Activated naive CD8-positive, alpha-beta T cell treated with anti-CD3 and anti-CD28 coated beads, Interleukin-2, amount 50 U/mL, for 24 hours (primary cell): ENCODE results near the gene LYPD3.

ENCODE experiments used
- ATAC-seq: fragments of 150-1000 bp; cut with Tn5 transposase; one replicate; pipeline ENCODE4 v1.10.0; 2021
- DNase-seq: peaks from one replicate; pipeline ENCODE4 v3.0.0; 2021
- H3K27ac Mint-ChIP-seq: one replicate; pipeline ENCODE4 v1.8.0; 2021; ENCODE audit warnings: mild to moderate bottlenecking, mixed read lengths
- H3K27me3 Mint-ChIP-seq: one replicate; pipeline ENCODE4 v1.8.0; 2021; ENCODE audit warnings: mixed read lengths
- H3K36me3 Mint-ChIP-seq: one replicate; pipeline ENCODE4 v1.8.0; 2021; ENCODE audit warnings: low read depth, mixed read lengths
- H3K4me1 Mint-ChIP-seq: one replicate; pipeline ENCODE4 v1.8.0; 2021; ENCODE audit warnings: mixed read lengths
- H3K4me3 Mint-ChIP-seq: one replicate; pipeline ENCODE4 v1.8.0; 2021; ENCODE audit warnings: mild to moderate bottlenecking, moderate library complexity, mixed read lengths
- H3K9me3 Mint-ChIP-seq: one replicate; pipeline ENCODE4 v1.8.0; 2021; ENCODE audit warnings: mixed read lengths

Gene LYPD3

DNA sequence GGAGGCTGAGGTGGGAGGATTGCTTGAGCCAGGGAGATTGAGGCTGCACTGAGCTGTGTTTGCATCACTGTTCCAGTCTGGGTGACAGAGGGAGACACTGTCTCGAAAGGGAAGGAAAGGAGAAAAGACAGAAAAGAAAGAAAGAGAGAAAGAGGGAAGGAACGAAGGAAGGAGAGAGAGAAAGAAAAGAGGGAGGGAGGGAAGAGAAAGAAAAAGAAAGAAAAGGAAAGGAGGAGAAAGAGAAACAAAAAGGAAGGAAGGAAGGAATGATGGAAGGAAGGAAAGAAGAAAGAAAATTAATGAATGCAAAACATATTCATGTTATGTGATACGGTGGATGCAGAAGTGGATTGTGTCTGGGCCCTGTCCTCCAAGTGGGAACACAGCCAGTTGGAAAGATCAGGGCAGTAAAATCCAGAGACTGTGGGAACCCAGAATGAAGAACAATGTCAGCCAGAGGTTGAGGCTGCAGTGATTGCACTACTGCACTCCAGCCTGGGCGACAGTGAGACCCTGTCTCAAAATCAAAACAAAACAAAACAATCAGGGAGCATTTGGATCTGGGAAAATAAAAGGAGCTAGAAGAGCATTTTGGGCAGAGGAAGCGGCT lies 32.9 kb upstream of the LYPD3 start:
- peaks cover 6% of the 10 kb centered on the region for H3K36me3 Mint-ChIP-seq
- ATAC-seq (no peak), DNase-seq (no peak)
- H3K4me1 Mint-ChIP-seq, result peaks cover 12% of the 10 kb centered on the region
- no peaks in the 10 kb centered on the region for H3K9me3 Mint-ChIP-seq
- H3K4me3 Mint-ChIP-seq, result no peak overlapping the region
- H3K27ac Mint-ChIP-seq, result peak overlapping the region; percentile 12
- no peaks in the 10 kb centered on the region for H3K27me3 Mint-ChIP-seq

DNA sequence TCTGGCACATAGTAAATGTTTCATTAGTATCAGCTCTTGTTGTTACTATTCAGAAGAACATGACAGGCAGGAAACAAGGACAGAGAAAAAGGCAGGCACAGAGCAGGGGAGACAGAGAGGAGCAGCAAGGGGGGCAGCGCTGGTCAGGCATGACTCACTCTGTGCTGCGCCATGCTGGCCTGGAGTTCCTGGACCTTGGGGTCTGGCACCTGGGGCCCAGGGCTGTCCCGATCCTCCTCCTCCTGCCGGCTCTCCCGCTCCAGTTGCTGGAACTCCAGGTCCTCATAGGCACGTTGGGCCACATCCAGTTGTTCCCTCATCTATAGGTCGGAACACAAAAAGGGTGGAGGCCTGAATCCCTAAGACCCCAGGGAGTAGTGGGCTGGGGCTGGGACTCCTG lies 31.6 kb upstream of the LYPD3 start:
- Mint-ChIP-seq H3K4me1 (peaks cover 2% of the 10 kb centered on the region), H3K9me3 (no peaks in the 10 kb centered on the region), H3K36me3 (peaks cover 3% of the 10 kb centered on the region), H3K27ac (no peak overlapping the region), H3K4me3 (no peak overlapping the region), H3K27me3 (no peaks in the 10 kb centered on the region)
- DNase-seq (no peak), ATAC-seq (no peak)

DNA sequence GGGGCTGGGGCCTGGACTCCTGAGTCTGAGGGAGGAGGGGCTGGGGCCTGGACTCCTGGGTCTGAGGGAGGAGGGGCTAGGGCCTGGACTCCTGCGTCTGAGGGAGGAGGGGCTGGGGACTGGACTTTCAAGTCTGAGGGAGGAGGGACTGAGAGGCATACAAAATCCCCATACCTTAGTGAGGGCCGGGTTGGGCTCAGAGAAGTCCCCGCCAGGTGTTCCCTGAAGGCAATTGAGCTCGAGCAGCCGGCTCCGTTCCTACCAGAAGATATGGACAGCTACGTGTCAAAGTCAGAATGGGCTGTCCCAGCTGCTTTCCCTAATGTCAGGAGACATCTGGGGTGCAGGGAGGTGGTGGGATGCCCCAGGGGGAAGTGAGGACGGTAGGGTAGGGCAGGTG lies 29.7 kb upstream of the LYPD3 start:
- no peak for ATAC-seq
- no peak overlapping the region for H3K27ac Mint-ChIP-seq
- no peak overlapping the region for H3K4me3 Mint-ChIP-seq
- H3K36me3 Mint-ChIP-seq, result peaks cover 3% of the 10 kb centered on the region
- no peaks in the 10 kb centered on the region for H3K27me3 Mint-ChIP-seq
- no peak for DNase-seq
- H3K9me3 Mint-ChIP-seq, result no peaks in the 10 kb centered on the region
- peaks cover under 1% of the 10 kb centered on the region for H3K4me1 Mint-ChIP-seq

DNA sequence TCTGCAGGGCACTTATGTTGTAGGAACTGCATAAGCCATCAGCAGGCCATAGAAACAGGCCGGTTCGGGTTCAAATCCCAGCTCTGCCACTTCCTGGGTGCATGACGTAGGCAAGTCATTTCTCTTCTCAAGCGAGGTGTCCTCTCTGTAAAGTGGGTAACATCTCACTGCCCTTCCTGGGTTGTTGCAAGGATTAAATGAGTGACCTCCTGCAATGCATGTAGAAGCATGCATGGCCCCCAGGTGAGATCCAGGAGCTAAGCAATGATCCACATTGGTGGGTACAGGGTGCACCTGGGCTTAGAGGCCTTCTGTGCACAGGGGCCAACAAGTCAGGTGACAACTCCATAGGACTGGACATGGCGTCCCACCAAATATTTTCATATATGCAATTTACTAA lies 25.4 kb upstream of the LYPD3 start:
- peaks cover 10% of the 10 kb centered on the region for H3K4me1 Mint-ChIP-seq
- ATAC-seq (no peak), DNase-seq (no peak)
- H3K9me3 Mint-ChIP-seq, result no peaks in the 10 kb centered on the region
- H3K36me3 Mint-ChIP-seq, result no peaks in the 10 kb centered on the region
- H3K27ac Mint-ChIP-seq, result no peak overlapping the region
- H3K27me3 Mint-ChIP-seq, result no peaks in the 10 kb centered on the region
- H3K4me3 Mint-ChIP-seq, result no peak overlapping the region

DNA sequence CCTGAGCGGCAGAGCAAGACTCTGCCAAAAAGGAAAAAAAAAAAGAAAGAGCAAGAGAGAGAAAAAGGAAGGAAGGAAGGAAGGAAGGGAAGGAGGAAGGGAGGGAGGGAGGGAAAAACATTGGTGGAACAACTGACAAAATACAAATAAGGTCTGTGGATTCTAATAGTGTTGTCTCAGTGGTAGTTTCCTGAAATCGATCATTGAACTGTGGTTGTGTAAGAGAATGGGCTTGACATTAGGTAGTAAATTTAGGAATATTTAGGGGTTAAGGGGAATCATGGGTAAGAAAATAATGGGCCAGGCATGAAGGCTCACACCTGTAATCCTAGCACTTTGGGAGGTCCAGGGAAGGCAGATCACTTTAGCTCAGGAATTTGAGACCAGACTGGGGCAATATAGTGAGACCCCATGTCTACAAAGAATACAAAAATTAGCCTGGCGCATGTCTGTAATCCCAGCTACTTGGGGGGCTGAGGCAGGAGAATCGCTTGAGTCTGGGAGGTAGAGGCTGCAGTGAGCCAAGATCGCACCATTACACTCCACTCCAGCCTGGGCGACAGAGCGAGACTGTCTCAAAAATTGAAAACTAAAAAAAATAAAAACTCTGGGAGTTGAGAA lies 24.7 kb upstream of the LYPD3 start:
- Mint-ChIP-seq H3K9me3 (no peaks in the 10 kb centered on the region), H3K4me3 (no peak overlapping the region), H3K4me1 (peaks cover 10% of the 10 kb centered on the region), H3K36me3 (no peaks in the 10 kb centered on the region), H3K27ac (no peak overlapping the region), H3K27me3 (no peaks in the 10 kb centered on the region)
- ATAC-seq (no peak), DNase-seq (no peak)

DNA sequence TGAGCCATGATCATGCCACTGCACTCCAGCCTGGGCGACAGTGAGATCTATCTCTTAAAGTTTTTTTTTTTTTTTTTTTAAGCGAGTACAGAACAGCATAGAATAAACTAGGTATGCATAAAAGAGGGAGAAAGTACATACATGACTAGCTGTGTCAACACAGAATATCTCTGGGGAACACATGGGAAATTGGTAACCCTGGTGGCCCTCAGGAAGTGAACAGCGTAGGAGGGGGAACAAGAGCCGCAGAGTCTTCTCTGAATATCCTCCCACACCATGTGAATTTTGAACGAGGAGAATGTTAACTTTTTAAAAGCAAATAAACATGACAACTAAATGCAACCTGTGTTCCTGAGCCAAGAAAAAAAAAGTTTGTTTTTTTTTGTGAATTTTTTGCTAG lies 23.9 kb upstream of the LYPD3 start:
- ATAC-seq (no peak), DNase-seq (no peak)
- H3K4me1 Mint-ChIP-seq, result peaks cover 10% of the 10 kb centered on the region
- H3K4me3 Mint-ChIP-seq, result no peak overlapping the region
- no peaks in the 10 kb centered on the region for H3K9me3 Mint-ChIP-seq
- no peaks in the 10 kb centered on the region for H3K36me3 Mint-ChIP-seq
- peak overlapping the region; percentile 55 for H3K27ac Mint-ChIP-seq
- H3K27me3 Mint-ChIP-seq, result no peaks in the 10 kb centered on the region

DNA sequence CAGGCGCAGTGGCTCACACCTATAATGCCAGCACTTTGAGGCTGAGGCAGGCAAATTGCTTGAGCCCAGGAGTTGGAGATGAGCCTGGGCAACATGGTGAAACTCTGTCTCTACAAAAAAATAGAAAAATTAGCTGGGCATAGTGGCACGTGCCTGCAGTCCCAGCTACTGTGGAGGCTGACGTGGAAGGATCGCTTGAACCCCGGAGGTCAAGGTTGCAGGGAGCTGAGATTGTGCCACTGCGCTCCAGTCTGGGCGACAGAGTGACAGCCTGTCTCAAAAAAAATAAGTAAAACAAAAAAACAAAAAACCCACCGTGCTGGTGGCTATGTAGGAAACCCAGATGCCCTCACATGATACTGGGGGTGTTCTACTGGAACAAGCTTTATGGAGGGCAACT lies 22.8 kb upstream of the LYPD3 start:
- Mint-ChIP-seq H3K9me3 (no peaks in the 10 kb centered on the region), H3K36me3 (no peaks in the 10 kb centered on the region), H3K4me3 (no peak overlapping the region), H3K27ac (no peak overlapping the region), H3K27me3 (no peaks in the 10 kb centered on the region), H3K4me1 (peaks cover 10% of the 10 kb centered on the region)
- ATAC-seq (no peak), DNase-seq (no peak)

DNA sequence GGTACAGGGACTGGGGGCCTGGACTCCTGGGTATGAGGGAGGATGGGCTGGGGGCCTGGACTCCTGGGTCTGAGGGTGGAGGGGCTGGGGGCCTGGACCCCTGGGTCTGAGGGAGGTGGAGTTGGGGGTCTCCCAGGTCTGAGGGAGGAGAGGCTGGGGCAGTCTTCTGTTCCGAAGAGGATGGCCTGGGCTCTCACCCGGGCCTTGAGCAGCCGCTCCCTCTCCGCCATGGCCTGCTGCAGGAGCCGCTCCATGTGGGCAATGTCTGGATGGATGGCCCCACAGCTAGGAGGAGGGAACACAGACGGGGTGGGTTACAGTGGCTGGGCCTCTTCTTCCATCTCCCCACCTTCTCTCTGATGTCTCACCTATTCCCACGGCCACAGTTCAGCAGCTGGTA lies 21.0 kb upstream of the LYPD3 start:
- Mint-ChIP-seq H3K4me3 (no peak overlapping the region), H3K27ac (no peak overlapping the region), H3K27me3 (no peaks in the 10 kb centered on the region), H3K36me3 (no peaks in the 10 kb centered on the region), H3K4me1 (peaks cover 10% of the 10 kb centered on the region), H3K9me3 (no peaks in the 10 kb centered on the region)
- no peak for ATAC-seq
- no peak for DNase-seq

DNA sequence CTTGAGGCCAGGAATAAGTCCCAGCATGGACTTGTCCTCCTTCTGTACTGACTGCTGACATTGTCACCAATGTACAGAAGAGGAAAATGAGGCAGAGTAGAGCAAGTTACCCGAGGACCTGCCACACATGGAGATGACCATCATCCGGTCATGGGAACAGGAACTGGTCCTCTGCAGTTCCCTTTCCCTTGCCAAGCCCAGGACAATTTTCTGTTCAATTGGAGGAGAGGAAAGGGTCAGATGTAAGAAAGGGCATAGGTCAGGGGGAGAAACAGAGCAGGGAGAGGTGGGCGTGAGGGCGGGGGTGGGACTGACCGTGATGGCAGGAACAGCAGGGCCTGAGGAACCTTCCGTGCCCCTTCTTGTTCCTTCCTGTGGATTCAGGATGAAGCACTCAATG lies 20.5 kb upstream of the LYPD3 start:
- Mint-ChIP-seq H3K4me1 (peaks cover 10% of the 10 kb centered on the region), H3K9me3 (no peaks in the 10 kb centered on the region), H3K36me3 (peaks cover under 1% of the 10 kb centered on the region), H3K27me3 (no peaks in the 10 kb centered on the region), H3K4me3 (no peak overlapping the region), H3K27ac (no peak overlapping the region)
- ATAC-seq, result no peak
- no peak for DNase-seq

DNA sequence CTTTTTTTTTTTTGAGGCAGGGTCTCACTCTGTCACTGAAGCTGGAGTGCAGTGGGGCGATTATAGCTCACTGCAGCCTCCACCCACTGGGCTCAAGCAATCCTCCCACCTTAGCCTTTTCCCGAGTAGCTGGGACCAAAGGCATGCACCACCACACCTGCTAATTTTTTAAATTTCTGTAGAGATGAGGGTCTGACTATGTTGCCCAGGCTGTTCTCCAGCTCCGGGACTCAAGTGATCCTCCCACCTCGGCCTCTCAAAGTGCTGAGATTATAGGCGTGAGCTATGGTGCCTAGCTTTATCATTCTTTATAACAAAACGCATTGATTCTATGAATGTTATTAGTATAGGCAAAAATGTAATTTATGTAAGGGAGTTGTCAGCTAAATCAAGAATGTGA lies 17.9 kb upstream of the LYPD3 start:
- H3K4me1 Mint-ChIP-seq, result no peaks in the 10 kb centered on the region
- DNase-seq (no peak), ATAC-seq (no peak)
- H3K27ac Mint-ChIP-seq, result no peak overlapping the region
- H3K9me3 Mint-ChIP-seq, result no peaks in the 10 kb centered on the region
- H3K36me3 Mint-ChIP-seq, result peaks cover 3% of the 10 kb centered on the region
- H3K4me3 Mint-ChIP-seq, result no peak overlapping the region
- no peaks in the 10 kb centered on the region for H3K27me3 Mint-ChIP-seq

DNA sequence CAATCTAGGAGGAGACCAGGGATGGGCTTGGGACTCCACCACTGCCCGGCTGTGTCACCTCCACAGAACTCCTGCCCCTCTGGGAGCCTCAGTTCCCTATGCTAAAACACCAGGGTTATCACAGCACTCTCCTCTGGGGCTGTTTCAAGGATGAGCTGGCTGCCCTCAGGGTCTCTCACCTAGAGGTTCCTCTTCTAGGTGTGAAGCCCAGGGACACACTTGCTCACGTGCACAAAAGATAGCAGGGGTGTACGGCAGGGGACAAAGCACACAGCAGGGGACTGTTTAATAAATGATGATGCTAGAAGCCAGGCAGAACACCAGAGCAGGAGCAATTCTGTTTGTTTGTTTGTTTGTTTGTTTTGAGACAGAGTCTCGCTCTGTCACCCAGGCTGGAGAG lies 16.8 kb upstream of the LYPD3 start:
- Mint-ChIP-seq H3K36me3 (peaks cover 3% of the 10 kb centered on the region), H3K9me3 (no peaks in the 10 kb centered on the region), H3K4me1 (no peaks in the 10 kb centered on the region), H3K27me3 (no peaks in the 10 kb centered on the region), H3K27ac (no peak overlapping the region), H3K4me3 (no peak overlapping the region)
- DNase-seq (no peak), ATAC-seq (no peak)

DNA sequence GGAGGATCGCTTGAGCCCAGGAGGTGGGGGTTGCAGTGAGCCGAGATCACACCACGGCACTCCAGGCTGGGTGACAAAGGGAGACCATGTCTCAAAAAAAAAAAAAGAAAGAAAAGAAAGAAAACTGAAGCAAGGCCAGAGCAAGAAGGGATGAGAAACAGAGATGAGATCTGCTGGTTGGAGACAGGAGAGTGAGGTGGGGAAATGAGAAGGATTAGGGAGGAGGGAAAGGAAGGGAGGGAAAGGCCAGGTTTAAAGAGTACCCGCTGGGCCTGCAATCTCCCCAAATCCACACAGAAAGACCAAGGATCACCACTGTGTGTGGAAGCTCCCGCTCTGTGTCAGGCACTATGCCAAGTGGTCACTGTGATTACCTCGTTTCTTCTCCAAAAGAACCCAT lies 16.3 kb upstream of the LYPD3 start:
- no peak for DNase-seq
- no peak overlapping the region for H3K4me3 Mint-ChIP-seq
- no peak overlapping the region for H3K27ac Mint-ChIP-seq
- H3K4me1 Mint-ChIP-seq, result no peaks in the 10 kb centered on the region
- H3K9me3 Mint-ChIP-seq, result no peaks in the 10 kb centered on the region
- no peaks in the 10 kb centered on the region for H3K27me3 Mint-ChIP-seq
- ATAC-seq, result no peak
- peaks cover 6% of the 10 kb centered on the region for H3K36me3 Mint-ChIP-seq

DNA sequence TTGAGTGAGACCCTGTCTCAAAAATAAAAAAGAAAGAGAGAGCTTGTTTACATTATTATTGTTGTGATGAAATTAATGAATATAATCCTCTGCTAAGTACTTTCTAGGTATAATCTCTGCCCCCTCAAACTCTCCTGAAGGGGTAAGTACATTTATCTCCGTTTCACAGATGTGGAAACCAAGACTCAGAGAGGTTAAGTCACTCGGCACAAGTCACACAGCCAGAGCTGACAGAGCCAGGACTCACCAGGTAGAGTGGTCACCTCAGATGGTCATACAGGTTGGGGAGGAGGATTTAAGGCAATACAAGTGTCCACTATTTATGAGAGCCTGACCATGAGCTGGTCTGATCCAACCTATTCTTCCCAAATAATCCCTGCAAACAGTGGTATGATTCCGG lies 15.2 kb upstream of the LYPD3 start:
- no peak overlapping the region for H3K27ac Mint-ChIP-seq
- ATAC-seq, result no peak
- peaks cover 9% of the 10 kb centered on the region for H3K36me3 Mint-ChIP-seq
- H3K4me3 Mint-ChIP-seq, result no peak overlapping the region
- no peaks in the 10 kb centered on the region for H3K27me3 Mint-ChIP-seq
- H3K9me3 Mint-ChIP-seq, result no peaks in the 10 kb centered on the region
- peaks cover 5% of the 10 kb centered on the region for H3K4me1 Mint-ChIP-seq
- no peak for DNase-seq

DNA sequence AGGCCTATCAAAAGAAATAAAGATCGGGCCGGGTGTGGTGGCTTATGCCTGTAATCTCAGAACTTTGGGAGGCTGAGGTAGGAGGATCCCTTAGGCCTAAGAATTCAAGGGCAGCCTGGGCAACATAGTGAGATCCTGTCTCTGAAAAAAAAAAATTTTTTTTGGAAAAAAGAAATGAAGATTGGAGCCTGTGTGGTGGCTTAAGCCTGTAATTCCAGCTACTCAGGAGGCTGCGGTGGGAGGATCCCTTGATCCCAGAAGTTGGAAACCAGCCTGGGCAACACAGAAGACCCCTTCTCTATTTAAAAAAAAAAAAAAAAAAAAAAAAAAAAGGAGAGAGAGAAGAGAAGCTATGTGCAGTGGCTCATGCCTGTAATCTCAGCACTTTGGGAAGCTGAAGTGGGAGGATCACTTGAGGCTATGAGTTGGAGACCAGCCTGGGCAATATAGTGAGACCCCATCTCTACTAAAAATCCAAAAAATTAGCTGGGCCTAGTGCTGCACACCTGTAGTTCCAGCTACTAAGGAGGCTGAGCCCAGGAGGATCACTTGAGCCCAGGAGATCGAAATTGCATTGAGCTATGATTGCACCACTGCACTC lies 14.7 kb upstream of the LYPD3 start:
- no peaks in the 10 kb centered on the region for H3K27me3 Mint-ChIP-seq
- no peak for DNase-seq
- no peaks in the 10 kb centered on the region for H3K9me3 Mint-ChIP-seq
- H3K36me3 Mint-ChIP-seq, result peaks cover 11% of the 10 kb centered on the region
- H3K4me1 Mint-ChIP-seq, result peaks cover 10% of the 10 kb centered on the region
- ATAC-seq, result no peak
- H3K4me3 Mint-ChIP-seq, result no peak overlapping the region
- H3K27ac Mint-ChIP-seq, result no peak overlapping the region

DNA sequence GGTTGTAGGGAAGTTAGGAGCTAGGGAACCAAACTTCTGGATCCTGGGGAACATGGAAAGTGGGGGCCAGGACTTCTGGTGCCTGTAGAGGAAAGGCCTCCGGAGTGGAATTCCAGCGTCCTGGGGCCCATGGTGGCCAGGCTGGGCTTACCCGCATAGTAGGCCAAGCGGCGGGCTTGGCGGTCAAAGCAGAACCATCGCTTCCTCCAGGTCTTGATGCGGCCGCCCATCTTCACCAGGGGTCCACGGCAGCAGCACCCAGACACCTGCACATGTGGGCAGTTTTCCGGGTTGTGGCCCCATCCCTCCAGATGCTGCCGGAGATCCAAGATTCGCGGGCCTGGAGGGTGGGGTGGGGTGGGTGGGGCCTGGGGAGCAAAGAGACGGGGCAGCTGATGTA lies 13.8 kb upstream of the LYPD3 start:
- peaks cover 11% of the 10 kb centered on the region for H3K36me3 Mint-ChIP-seq
- no peaks in the 10 kb centered on the region for H3K9me3 Mint-ChIP-seq
- DNase-seq (no peak), ATAC-seq (no peak)
- peaks cover 14% of the 10 kb centered on the region for H3K4me1 Mint-ChIP-seq
- H3K27ac Mint-ChIP-seq, result no peak overlapping the region
- no peaks in the 10 kb centered on the region for H3K27me3 Mint-ChIP-seq
- no peak overlapping the region for H3K4me3 Mint-ChIP-seq
